NCI-H2196 (cell line): ENCODE data around the gene HOXB9.

ENCODE experiments used
- DNase-seq: peaks from one replicate; lab custom pipeline; 2025; ENCODE audit not compliant: unreplicated experiment; lab: John Stamatoyannopoulos, UW

The HOXB9 gene

GRCh38 chr17:48588528-48588927, 37.6 kb downstream of the HOXB9 start:
- DNase-seq = no peak

- no peak for DNase-seq
These were observed 38.1 kb downstream of the HOXB9 start for GRCh38 chr17:48588074-48588415.

GRCh38 chr17:48587276-48588073, 38.7 kb downstream of the HOXB9 start:
- peak; percentile 82 for DNase-seq

- peak; percentile 17 for DNase-seq
These were observed 39.6 kb downstream of the HOXB9 start for GRCh38 chr17:48586355-48587258.

GRCh38 chr17:48584223-48584741, 41.9 kb downstream of the HOXB9 start:
- no peak for DNase-seq

GRCh38 chr17:48583708-48584222, 42.4 kb downstream of the HOXB9 start:
- no peak for DNase-seq

GRCh38 chr17:48582750-48583069, 43.4 kb downstream of the HOXB9 start:
- DNase-seq = no peak

- DNase-seq = no peak
These were observed 46.2 kb downstream of the HOXB9 start for GRCh38 chr17:48579760-48580554.

- DNase-seq = no peak
These were observed 46.7 kb downstream of the HOXB9 start for GRCh38 chr17:48579471-48579759.

GRCh38 chr17:48578616-48579470, 47.3 kb downstream of the HOXB9 start:
- no peak for DNase-seq

- DNase-seq = no peak
These were observed 48.1 kb downstream of the HOXB9 start, which contains the start of gene HOXB4 for GRCh38 chr17:48577946-48578615. Gene HOXB4 (minus strand): TSS chr17:48578350. CDS start chr17:48578319, 31 bp downstream.

GRCh38 chr17:48577330-48577945, 48.7 kb downstream of the HOXB9 start:
- no peak for DNase-seq

GRCh38 chr17:48576479-48577309, 49.5 kb downstream of the HOXB9 start:
- no peak for DNase-seq

GRCh38 chr17:48575673-48576478, 50.3 kb downstream of the HOXB9 start:
- no peak for DNase-seq

- no peak for DNase-seq
These were observed 51.0 kb downstream of the HOXB9 start for GRCh38 chr17:48575066-48575582.

GRCh38 chr17:48574505-48575065, 51.6 kb downstream of the HOXB9 start:
- no peak for DNase-seq

GRCh38 chr17:48571826-48572417, 54.2 kb downstream of the HOXB9 start:
- DNase-seq = no peak
